HepG2 (cell line): ENCODE results near the gene FAM3C. TPM values are rescaled to one million over a fixed set of nuclear protein-coding genes. Genes with fewer than 3 reads are reported as not detected.

ENCODE experiments used
- ATAC-seq: fragments of 200-7000 bp; cut with Tn5 transposase; 3 replicates; pipeline ENCODE4 v1.9.1; 2020; ENCODE audit warnings: mild to moderate bottlenecking, moderate library complexity
- BruUV-seq: library from RNA; stranded (reverse); fragments of 400-500 nt; replicated peaks from 2 replicates; lab custom pipeline; 2021; lab: Mats Ljungman, UMichigan
- CTCF ChIA-PET: fragments of 300-600 bp; formaldehyde crosslinking; extraction: SDS; loops from one replicate; lab custom pipeline; 2021; ENCODE audit warnings: low total read pairs, inconsistent platforms, low intra/inter-chr PET ratio; lab: Yijun Ruan, JAX
- POLR2A ChIA-PET: fragments of 350-600 bp; sonication (Branson Sonifier 250); formaldehyde crosslinking; loops from one replicate; lab custom pipeline; 2020; ENCODE audit warnings: antibody characterized with exemption, inconsistent platforms; lab: Yijun Ruan, JAX
- DNase-seq: peaks from one replicate; pipeline ENCODE4 v3.0.0-alpha.2; 2015; ENCODE audit warnings: low spot score
- FAIRE-seq: peaks from 3 replicates; lab custom pipeline; 2011; peaks lifted over from hg19 to GRCh38; lab: Jason Lieb, UNC
- H2AFZ ChIP-seq: one replicate; pipeline ENCODE4 v1.6.1; 2011; ENCODE audit warnings: low read length, inconsistent platforms
- H3K27ac ChIP-seq: fragments of 300-600 bp; 3 replicates; pipeline ENCODE4 v1.8.0; 2011; ENCODE audit warnings: mixed run types, mild to moderate bottlenecking, mixed read lengths, low read length, inconsistent platforms; ENCODE audit not compliant: insufficient read depth; ENCODE audit errors: extremely low read length
- H3K27me3 ChIP-seq, 2 experiments: fragments of 200-600 bp in 1 of 2; 2 replicates in 1 of 2; 3 replicates in 1 of 2; pipeline versions ENCODE4 v1.6.0 to v1.8.0; 2011; ENCODE audit warnings: low read length in 2 of 2, mild to moderate bottlenecking in 2 of 2, moderate library complexity in 2 of 2, inconsistent platforms in 1 of 2; ENCODE audit not compliant: insufficient read depth in 2 of 2, control insufficient read depth in 1 of 2
- H3K36me3 ChIP-seq, 2 experiments: fragments of 200-600 bp in 1 of 2; replicated peaks in 1 of 2; 2 replicates in 1 of 2; 3 replicates in 1 of 2; pipeline versions ENCODE4 v1.5.1 to v1.8.0; 2011; ENCODE audit warnings: low read length in 2 of 2, inconsistent platforms in 1 of 2; ENCODE audit not compliant: insufficient read depth in 2 of 2, control insufficient read depth in 1 of 2
- H3K4me1 ChIP-seq: 2 replicates; pipeline ENCODE4 v1.5.1; 2012; ENCODE audit warnings: low read length, inconsistent platforms; ENCODE audit not compliant: insufficient read depth
- H3K4me2 ChIP-seq: 2 replicates; pipeline ENCODE4 v1.6.0; 2011; ENCODE audit warnings: low read depth, low read length, inconsistent platforms
- H3K4me3 ChIP-seq, 3 experiments: fragments of 200-600 bp in 1 of 3; sonication (generic), shearing (Covaris generic) in 1 of 3; replicated peaks in 1 of 3; 2 replicates each; pipeline ENCODE4 v1.5.1; 2011 to 2016; ENCODE audit warnings: low read length in 3 of 3, inconsistent platforms in 2 of 3, low read depth in 2 of 3, mild to moderate bottlenecking in 2 of 3, control low read depth in 1 of 3, mixed read lengths in 1 of 3; ENCODE audit not compliant: insufficient read depth in 1 of 3
- H3K79me2 ChIP-seq: one replicate; pipeline ENCODE4 v1.6.1; 2011; ENCODE audit warnings: low read length, inconsistent platforms; ENCODE audit not compliant: insufficient read depth
- H3K9ac ChIP-seq: 2 replicates; pipeline ENCODE4 v1.6.0; 2011; ENCODE audit warnings: mild to moderate bottlenecking, low read depth, low read length, inconsistent platforms; ENCODE audit not compliant: insufficient read depth
- H3K9me3 ChIP-seq: 2 replicates; pipeline ENCODE4 v1.5.1; 2012; ENCODE audit warnings: mild to moderate bottlenecking, low read length
- H4K20me1 ChIP-seq: 2 replicates; pipeline ENCODE4 v1.6.0; 2011; ENCODE audit warnings: inconsistent platforms, mild to moderate bottlenecking, low read length, moderate library complexity; ENCODE audit not compliant: insufficient read depth
- MEIS1 ChIP-seq: sonication (generic); formaldehyde crosslinking; IDR thresholded peaks from 2 replicates; pipeline ENCODE4 v1.9.0; 2021; ENCODE audit warnings: mild to moderate bottlenecking, missing genetic modification reagents, moderate library complexity, borderline replicate concordance
- PTBP1 ChIP-seq: fragments of 200-400 bp; formaldehyde crosslinking; IDR thresholded peaks from 2 replicates; pipeline ENCODE4 v1.6.1; 2018; ENCODE audit warnings: low read length, low read depth; ENCODE audit not compliant: poor library complexity, severe bottlenecking
- SMAD3 ChIP-seq: sonication (generic); formaldehyde crosslinking; IDR thresholded peaks from 2 replicates; pipeline ENCODE4 v1.4.0; 2020; ENCODE audit warnings: missing genetic modification reagents
- SRF ChIP-seq: IDR thresholded peaks from 2 replicates; pipeline ENCODE4 v1.6.1; 2011; ENCODE audit warnings: mild to moderate bottlenecking, low read depth, low read length, moderate library complexity
- ZFP1 ChIP-seq: IDR thresholded peaks from 2 replicates; pipeline ENCODE4 v1.6.1; 2016
- ZNF20 ChIP-seq: sonication (generic); formaldehyde crosslinking; IDR thresholded peaks from 2 replicates; pipeline ENCODE4 v1.4.0; 2020; ENCODE audit warnings: mild to moderate bottlenecking, moderate library complexity, missing genetic modification reagents
- ZNF354B ChIP-seq: sonication (generic); formaldehyde crosslinking; IDR thresholded peaks from 2 replicates; pipeline ENCODE4 v1.8.0; 2022; ENCODE audit warnings: mild to moderate bottlenecking, missing genetic modification reagents
- ZNF430 ChIP-seq: sonication (generic); formaldehyde crosslinking; IDR thresholded peaks from 2 replicates; pipeline ENCODE4 v1.9.0; 2021; ENCODE audit warnings: mild to moderate bottlenecking, missing genetic modification reagents
- ZSCAN30 ChIP-seq: sonication (generic); formaldehyde crosslinking; IDR thresholded peaks from 2 replicates; pipeline ENCODE4 v1.5.0; 2020; ENCODE audit warnings: mild to moderate bottlenecking, missing genetic modification reagents
- WGBS: methylation state at CpG from one replicate; pipeline ENCODE4 v1.1.6; 2017; ENCODE audit warnings: low lambda C conversion rate; 5-methylcytosine and 5-hydroxymethylcytosine counted together
- in situ Hi-C: cut with HindIII; loops from 2 replicates; pipeline ENCODE4 v1.10.0; 2017; ENCODE audit warnings: low pct_unique_long_range_greater_than_20kb; ENCODE audit not compliant: extremely low pct_ligation_motif_present
- intact Hi-C: fragments of 100-400 bp; cut with micrococcal nuclease; formaldehyde crosslinking; loops from one replicate; pipeline ENCODE4 v1.10.0; 2022; ENCODE audit not compliant: unreplicated experiment
- polyA plus RNA-seq, 8 experiments: library from polyadenylated mRNA; depleted of rRNA in 3 of 8; stranded (reverse) in 7 of 8; unstranded in 1 of 8; fragments of >200 nt; fragmentation: Illumina TruSeq in 4 of 8; extraction: Trizol in 4 of 8; gene quantifications; 2 replicates each; pipeline versions ENCODE4 v1.2.1 to v1.2.3, GENCODE V29; 2011 to 2016; ENCODE audit warnings: low read depth in 4 of 8, missing spikeins in 1 of 8, mixed read lengths in 1 of 8; ENCODE audit not compliant: insufficient read depth in 1 of 8
- total RNA-seq, 5 experiments: library from RNA; depleted of rRNA; stranded (reverse); fragments of >200 nt; fragmentation: Illumina TruSeq; extraction: Trizol; gene quantifications; 2 replicates each; pipeline ENCODE4 v1.2.3, GENCODE V29; 2016; ENCODE audit warnings: low read depth in 1 of 5
- TF ChIP-seq, protein P1 (sequence below), 2 experiments: sonication (generic) in 1 of 2; formaldehyde crosslinking in 1 of 2; IDR thresholded peaks; 2 replicates each; pipeline versions ENCODE4 v1.4.0 to v1.6.1; 2016 to 2020; ENCODE audit warnings: borderline replicate concordance in 1 of 2, low read depth in 1 of 2, mild to moderate bottlenecking in 1 of 2, missing genetic modification reagents in 1 of 2
- TF ChIP-seq, protein P2 (sequence below): sonication (generic); formaldehyde crosslinking; IDR thresholded peaks from 2 replicates; pipeline ENCODE4 v1.5.1; 2020; ENCODE audit warnings: mild to moderate bottlenecking, missing genetic modification reagents
- TF ChIP-seq, protein P3 (sequence below): sonication (generic); formaldehyde crosslinking; IDR thresholded peaks from 2 replicates; pipeline ENCODE4 v1.4.0; 2020; ENCODE audit warnings: low read depth, missing genetic modification reagents

The FAM3C gene
- total and polyA plus RNA-seq, 2 of the 13 experiments (the other 11 are each of a cell fraction or from before 2014, with no cell fraction given), result 14.6 to 16.0 TPM

DNA sequence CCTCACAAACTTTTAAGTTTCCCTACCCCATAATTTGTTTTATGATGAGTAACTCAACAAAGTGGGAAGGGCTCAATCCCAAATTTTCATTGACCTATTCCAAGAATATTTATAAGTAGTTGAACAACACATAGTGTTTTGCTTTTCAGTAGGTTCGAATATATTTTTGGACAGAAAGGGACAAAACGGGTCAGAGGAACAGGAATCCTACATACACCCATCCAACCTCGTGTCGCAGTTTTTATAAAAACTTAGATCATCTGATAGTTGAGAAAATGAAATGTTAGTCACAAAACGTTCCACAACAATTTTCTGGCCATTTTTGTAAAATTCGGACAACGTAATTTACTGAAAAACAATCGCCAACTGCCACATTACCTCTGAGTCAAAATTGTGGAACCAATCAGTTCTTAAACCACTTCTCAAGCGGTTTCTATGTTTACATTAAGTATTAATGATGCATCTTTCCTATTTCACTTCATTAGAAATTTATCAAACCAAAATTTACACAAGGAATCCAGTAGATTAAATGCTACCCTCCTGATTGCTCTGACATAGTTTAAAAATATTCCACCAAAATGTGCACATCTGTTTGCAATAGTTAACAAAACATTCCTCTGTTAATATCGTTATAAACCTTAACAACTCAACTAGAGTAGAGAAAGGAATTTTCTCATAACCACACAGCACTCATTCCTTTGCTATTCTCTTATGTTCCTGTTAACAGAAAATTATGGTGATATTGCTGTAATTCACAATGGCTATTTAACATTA is 61.0 kb downstream of the FAM3C start:
- FAIRE-seq (no peak), DNase-seq (no peak), ATAC-seq (no peak)
- in situ Hi-C loops (no loop called here), intact Hi-C loops (no loop called here)
- CTCF ChIA-PET, result no interaction called here
- no peak overlapping the region for H3K9ac ChIP-seq
- POLR2A ChIA-PET, result no interaction called here
- no peak overlapping the region for H3K4me3 ChIP-seq
- H3K27ac ChIP-seq, result no peak overlapping the region
- no peak overlapping the region for H3K4me2 ChIP-seq
- peaks cover 0 to 35% of the 10 kb centered on the region in 2 experiments; a peak in 3 of 5 replicates for H3K27me3 ChIP-seq
- no peaks in the 10 kb centered on the region for H3K79me2 ChIP-seq
- no peaks in the 10 kb centered on the region for H4K20me1 ChIP-seq
- 2% methylated on average over 10 of the region's 10 CpGs for WGBS
- no TSS peak for BruUV-seq
- no peak overlapping the region for H2AFZ ChIP-seq
- H3K4me1 ChIP-seq, result peaks cover 3% of the 10 kb centered on the region; the same call in 1 of the 2 replicates
- no peaks in the 10 kb centered on the region for H3K36me3 ChIP-seq
- H3K9me3 ChIP-seq, result no peaks in the 10 kb centered on the region
- TF ChIP-seq, protein P1, sequence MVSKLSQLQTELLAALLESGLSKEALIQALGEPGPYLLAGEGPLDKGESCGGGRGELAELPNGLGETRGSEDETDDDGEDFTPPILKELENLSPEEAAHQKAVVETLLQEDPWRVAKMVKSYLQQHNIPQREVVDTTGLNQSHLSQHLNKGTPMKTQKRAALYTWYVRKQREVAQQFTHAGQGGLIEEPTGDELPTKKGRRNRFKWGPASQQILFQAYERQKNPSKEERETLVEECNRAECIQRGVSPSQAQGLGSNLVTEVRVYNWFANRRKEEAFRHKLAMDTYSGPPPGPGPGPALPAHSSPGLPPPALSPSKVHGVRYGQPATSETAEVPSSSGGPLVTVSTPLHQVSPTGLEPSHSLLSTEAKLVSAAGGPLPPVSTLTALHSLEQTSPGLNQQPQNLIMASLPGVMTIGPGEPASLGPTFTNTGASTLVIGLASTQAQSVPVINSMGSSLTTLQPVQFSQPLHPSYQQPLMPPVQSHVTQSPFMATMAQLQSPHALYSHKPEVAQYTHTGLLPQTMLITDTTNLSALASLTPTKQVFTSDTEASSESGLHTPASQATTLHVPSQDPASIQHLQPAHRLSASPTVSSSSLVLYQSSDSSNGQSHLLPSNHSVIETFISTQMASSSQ (IDR thresholded peaks at IDR 0.05; ENCODE audit: low read depth), result no peak
- TF ChIP-seq, protein P1 (CRISPR knock-in tag; IDR thresholded peaks at IDR 0.05; ENCODE audit: borderline replicate concordance), result no peak
- TF ChIP-seq ZNF20 (CRISPR knock-in tag), result no peak
- TF ChIP-seq, protein P2, sequence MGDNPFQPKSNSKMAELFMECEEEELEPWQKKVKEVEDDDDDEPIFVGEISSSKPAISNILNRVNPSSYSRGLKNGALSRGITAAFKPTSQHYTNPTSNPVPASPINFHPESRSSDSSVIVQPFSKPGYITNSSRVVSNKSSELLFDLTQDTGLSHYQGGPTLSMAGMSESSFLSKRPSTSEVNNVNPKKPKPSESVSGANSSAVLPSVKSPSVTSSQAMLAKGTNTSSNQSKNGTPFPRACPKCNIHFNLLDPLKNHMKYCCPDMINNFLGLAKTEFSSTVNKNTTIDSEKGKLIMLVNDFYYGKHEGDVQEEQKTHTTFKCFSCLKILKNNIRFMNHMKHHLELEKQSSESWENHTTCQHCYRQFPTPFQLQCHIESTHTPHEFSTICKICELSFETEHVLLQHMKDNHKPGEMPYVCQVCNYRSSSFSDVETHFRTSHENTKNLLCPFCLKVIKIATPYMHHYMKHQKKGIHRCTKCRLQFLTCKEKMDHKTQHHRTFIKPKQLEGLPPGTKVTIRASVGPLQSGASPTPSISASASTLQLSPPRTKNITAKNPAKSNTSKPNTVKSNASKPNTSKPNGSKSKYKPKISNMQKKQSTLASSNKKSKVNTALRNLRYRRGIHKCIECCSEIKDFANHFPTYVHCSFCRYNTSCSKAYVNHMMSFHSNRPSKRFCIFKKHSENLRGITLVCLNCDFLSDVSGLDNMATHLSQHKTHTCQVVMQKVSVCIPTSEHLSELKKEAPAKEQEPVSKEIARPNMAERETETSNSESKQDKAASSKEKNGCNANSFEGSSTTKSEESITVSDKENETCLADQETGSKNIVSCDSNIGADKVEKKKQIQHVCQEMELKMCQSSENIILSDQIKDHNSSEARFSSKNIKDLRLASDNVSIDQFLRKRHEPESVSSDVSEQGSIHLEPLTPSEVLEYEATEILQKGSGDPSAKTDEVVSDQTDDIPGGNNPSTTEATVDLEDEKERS, result no peak
- no peak for TF ChIP-seq ZNF354B
- no peak for TF ChIP-seq PTBP1
- TF ChIP-seq SMAD3 (CRISPR knock-in tag), result no peak
- TF ChIP-seq MEIS1, result no peak
- no peak for TF ChIP-seq ZSCAN30
- TF ChIP-seq, protein P3, sequence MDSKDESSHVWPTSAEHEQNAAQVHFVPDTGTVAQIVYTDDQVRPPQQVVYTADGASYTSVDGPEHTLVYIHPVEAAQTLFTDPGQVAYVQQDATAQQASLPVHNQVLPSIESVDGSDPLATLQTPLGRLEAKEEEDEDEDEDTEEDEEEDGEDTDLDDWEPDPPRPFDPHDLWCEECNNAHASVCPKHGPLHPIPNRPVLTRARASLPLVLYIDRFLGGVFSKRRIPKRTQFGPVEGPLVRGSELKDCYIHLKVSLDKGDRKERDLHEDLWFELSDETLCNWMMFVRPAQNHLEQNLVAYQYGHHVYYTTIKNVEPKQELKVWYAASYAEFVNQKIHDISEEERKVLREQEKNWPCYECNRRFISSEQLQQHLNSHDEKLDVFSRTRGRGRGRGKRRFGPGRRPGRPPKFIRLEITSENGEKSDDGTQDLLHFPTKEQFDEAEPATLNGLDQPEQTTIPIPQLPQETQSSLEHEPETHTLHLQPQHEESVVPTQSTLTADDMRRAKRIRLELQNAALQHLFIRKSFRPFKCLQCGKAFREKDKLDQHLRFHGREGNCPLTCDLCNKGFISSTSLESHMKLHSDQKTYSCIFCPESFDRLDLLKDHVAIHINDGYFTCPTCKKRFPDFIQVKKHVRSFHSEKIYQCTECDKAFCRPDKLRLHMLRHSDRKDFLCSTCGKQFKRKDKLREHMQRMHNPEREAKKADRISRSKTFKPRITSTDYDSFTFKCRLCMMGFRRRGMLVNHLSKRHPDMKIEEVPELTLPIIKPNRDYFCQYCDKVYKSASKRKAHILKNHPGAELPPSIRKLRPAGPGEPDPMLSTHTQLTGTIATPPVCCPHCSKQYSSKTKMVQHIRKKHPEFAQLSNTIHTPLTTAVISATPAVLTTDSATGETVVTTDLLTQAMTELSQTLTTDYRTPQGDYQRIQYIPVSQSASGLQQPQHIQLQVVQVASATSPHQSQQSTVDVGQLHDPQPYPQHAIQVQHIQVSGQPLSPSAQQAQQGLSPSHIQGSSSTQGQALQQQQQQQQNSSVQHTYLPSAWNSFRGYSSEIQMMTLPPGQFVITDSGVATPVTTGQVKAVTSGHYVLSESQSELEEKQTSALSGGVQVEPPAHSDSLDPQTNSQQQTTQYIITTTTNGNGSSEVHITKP (CRISPR knock-in tag), result no peak
- no peak for TF ChIP-seq SRF
- no peak for TF ChIP-seq ZNF430
- TF ChIP-seq ZFP1 (CRISPR knock-in tag), result no peak
